Measurements from ENCODE around the gene MVK.

MVK gene

DNA sequence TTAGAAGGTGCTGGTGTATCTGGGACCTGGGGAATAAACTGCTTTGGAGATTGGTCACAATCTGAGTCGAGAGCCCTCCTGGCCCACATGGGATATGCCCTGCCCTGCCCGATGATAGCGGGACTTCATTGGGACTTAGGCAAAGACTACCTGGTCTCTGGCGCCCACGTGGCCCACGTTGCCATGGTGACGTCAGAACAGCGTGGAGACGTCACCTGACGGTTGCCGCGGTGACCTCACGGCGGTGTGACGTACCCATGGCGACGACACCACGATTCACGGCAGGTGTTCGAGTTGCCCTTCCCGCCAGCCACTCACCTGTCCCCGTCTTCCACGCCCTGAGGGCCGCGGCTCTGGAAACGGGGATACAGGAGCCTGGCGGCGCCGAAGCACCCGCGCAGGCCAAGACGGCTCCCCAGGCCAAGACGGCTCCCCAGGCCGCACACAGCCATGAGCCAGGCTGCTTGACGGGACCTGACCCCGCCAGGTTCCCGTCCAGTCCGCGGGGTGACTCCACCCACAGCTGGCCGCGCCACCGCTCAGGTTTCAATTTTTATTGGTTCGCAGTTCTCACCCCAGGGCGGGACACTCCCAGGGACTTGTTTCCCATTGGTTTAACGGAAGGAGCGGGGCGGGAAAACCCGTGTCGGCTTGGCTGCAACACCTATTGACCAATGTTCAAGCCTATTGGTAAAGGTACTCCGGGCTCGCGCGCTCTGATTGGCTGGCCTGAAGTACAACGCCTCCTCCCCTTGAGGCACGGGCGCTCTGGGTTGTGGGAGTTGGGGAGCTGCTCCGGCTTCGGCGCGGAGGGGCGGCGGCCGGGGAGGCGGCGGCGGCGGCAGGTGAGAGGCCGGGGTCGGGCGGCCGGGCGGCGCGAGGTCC, at the start of gene MVK, which contains the start of gene MMAB:
Gene MVK, plus strand, starts transcription at position 766 of the 885 bp plus-strand sequence. CDS start 1,029 bp downstream, outside the sequence.
Gene MMAB, minus strand, starts transcription at position 476 of the 885 bp plus-strand sequence. Its CDS starts 24 bp downstream, at position 452.
- no peaks in the 10 kb centered on the region for H3K9me3 ChIP-seq (ENCODE audit: insufficient read depth, low read depth, low read length)
- H3K4me3 ChIP-seq (ENCODE audit: low read length, poor library complexity, severe bottlenecking), result peak within 1 kb of the TSS; percentile 79
- peak within 1 kb of the TSS; percentile 88 for H3K4me2 ChIP-seq (ENCODE audit: low read depth, low read length, poor library complexity, severe bottlenecking)
- no peaks in the 10 kb centered on the region for H3F3A ChIP-seq (ENCODE audit: low read depth)
- no peaks in the 10 kb centered on the region for H3K9me2 ChIP-seq (replicated peaks; ENCODE audit: low read depth, low read length)
- H3K4me1 ChIP-seq (ENCODE audit: insufficient read depth, low read length, poor library complexity, severe bottlenecking), result peaks cover 42% of the 10 kb centered on the region
- peaks cover 16% of the 10 kb centered on the region; the same call in 1 of the 2 replicates for H3K36me3 ChIP-seq (ENCODE audit: insufficient read depth, low read length)
- TF ChIP-seq, protein P1, sequence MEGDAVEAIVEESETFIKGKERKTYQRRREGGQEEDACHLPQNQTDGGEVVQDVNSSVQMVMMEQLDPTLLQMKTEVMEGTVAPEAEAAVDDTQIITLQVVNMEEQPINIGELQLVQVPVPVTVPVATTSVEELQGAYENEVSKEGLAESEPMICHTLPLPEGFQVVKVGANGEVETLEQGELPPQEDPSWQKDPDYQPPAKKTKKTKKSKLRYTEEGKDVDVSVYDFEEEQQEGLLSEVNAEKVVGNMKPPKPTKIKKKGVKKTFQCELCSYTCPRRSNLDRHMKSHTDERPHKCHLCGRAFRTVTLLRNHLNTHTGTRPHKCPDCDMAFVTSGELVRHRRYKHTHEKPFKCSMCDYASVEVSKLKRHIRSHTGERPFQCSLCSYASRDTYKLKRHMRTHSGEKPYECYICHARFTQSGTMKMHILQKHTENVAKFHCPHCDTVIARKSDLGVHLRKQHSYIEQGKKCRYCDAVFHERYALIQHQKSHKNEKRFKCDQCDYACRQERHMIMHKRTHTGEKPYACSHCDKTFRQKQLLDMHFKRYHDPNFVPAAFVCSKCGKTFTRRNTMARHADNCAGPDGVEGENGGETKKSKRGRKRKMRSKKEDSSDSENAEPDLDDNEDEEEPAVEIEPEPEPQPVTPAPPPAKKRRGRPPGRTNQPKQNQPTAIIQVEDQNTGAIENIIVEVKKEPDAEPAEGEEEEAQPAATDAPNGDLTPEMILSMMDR (conservative IDR thresholded peaks at IDR 0.05; ENCODE audit: low read length), result no peak
- TF ChIP-seq EZH2phosphoT487 (IDR thresholded peaks at IDR 0.05; ENCODE audit: borderline replicate concordance), result no peak
- H3K79me2 ChIP-seq (ENCODE audit: insufficient read depth, low read length), result peaks cover 50% of the 10 kb centered on the region
- H3K27me3 ChIP-seq (ENCODE audit: insufficient read depth, low read length, poor library complexity, severe bottlenecking), result no peaks in the 10 kb centered on the region
- H2AFZ ChIP-seq (ENCODE audit: low read length), result peak within 1 kb of the TSS; percentile 68
- H3K9ac ChIP-seq (ENCODE audit: low read depth, low read length, poor library complexity, severe bottlenecking), result peak within 1 kb of the TSS; percentile 83
- no peaks in the 10 kb centered on the region for H4K20me1 ChIP-seq (ENCODE audit: insufficient read depth, low read length, poor library complexity, severe bottlenecking)

DNA sequence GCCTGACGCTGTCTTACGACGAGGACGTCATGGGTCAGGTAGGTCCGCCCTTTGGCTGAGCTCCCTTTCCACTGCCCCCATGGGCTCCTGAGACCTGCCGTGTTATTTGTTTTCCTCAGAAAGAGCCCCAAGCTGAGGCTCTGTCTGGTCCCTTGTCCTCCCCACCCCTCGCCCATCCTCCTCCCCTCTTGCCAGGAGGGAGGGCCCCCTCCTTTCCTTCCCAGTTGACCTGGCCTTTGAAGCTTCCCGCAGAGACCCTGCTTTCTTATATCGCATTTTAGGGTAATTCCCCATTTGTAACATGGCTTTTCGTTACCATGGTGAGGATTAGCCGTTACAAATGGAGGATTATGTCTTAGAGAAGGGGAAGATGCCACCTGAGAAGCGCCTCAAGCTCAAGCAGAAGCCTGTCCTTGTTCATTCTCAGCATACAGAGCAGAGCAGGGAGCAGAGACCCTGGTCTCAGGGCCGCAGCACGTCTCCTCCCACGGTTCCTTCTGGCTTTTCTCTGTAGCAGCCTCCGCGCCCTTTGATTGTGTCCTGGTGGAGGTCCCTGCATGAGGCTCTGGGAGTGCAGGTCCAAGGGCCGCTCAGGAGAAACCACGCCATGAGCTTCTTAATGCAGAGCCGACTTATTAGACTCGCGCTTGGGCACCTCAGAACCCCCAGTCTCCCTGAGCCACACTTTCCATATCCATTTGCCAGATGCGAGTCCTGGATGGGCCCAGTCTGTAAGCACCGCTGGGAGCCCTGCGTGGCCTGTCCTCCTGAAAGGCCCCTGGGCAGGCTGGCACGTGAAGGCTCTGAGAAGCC, 48.9 kb upstream of the MVK start:
- Histone ChIP-seq H3K9me3 (ENCODE audit: insufficient read depth, low read depth, low read length) (no peaks in the 10 kb centered on the region), H3K79me2 (ENCODE audit: insufficient read depth, low read length) (no peaks in the 10 kb centered on the region), H3K9ac (ENCODE audit: low read depth, low read length, poor library complexity, severe bottlenecking) (no peak overlapping the region), H3K4me2 (ENCODE audit: low read depth, low read length, poor library complexity, severe bottlenecking) (no peak overlapping the region), H3K9me2 (replicated peaks; ENCODE audit: low read depth, low read length) (no peaks in the 10 kb centered on the region), H3K36me3 (ENCODE audit: insufficient read depth, low read length) (peaks cover 8% of the 10 kb centered on the region; the same call in 1 of the 2 replicates), H3K4me1 (ENCODE audit: insufficient read depth, low read length, poor library complexity, severe bottlenecking) (no peaks in the 10 kb centered on the region), H3F3A (ENCODE audit: low read depth) (no peaks in the 10 kb centered on the region), H3K27me3 (ENCODE audit: insufficient read depth, low read length, poor library complexity, severe bottlenecking) (no peaks in the 10 kb centered on the region), H4K20me1 (ENCODE audit: insufficient read depth, low read length, poor library complexity, severe bottlenecking) (no peaks in the 10 kb centered on the region), H3K4me3 (ENCODE audit: low read length, poor library complexity, severe bottlenecking) (no peak overlapping the region), H2AFZ (ENCODE audit: low read length) (no peak overlapping the region)
- no peak for TF ChIP-seq EZH2phosphoT487 (IDR thresholded peaks at IDR 0.05; ENCODE audit: borderline replicate concordance)
- TF ChIP-seq, protein P1 (conservative IDR thresholded peaks at IDR 0.05; ENCODE audit: low read length), result no peak

DNA sequence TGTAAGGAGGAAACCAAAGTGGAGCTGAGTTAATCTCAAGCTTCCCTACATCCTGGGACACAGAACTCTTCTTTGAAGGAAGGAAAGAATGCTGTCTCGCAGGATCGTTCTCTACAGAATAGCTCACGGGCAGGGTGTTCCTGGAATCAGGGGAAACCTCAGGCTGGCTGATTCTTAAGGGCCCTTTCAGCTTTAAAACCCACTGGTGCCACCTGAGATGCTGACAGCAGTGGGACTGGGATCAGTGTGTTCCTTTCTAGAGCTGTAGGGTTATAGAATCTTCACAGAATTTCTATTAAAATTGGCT, 48.4 kb upstream of the MVK start:
- Histone ChIP-seq H3F3A (ENCODE audit: low read depth) (no peaks in the 10 kb centered on the region), H3K4me1 (ENCODE audit: insufficient read depth, low read length, poor library complexity, severe bottlenecking) (no peaks in the 10 kb centered on the region), H3K27me3 (ENCODE audit: insufficient read depth, low read length, poor library complexity, severe bottlenecking) (no peaks in the 10 kb centered on the region), H3K36me3 (ENCODE audit: insufficient read depth, low read length) (peaks cover 8% of the 10 kb centered on the region; the same call in 1 of the 2 replicates), H2AFZ (ENCODE audit: low read length) (no peak overlapping the region), H3K9me3 (ENCODE audit: insufficient read depth, low read depth, low read length) (no peaks in the 10 kb centered on the region), H3K4me3 (ENCODE audit: low read length, poor library complexity, severe bottlenecking) (no peak overlapping the region), H3K79me2 (ENCODE audit: insufficient read depth, low read length) (no peaks in the 10 kb centered on the region), H3K9ac (ENCODE audit: low read depth, low read length, poor library complexity, severe bottlenecking) (no peak overlapping the region), H3K4me2 (ENCODE audit: low read depth, low read length, poor library complexity, severe bottlenecking) (no peak overlapping the region), H4K20me1 (ENCODE audit: insufficient read depth, low read length, poor library complexity, severe bottlenecking) (no peaks in the 10 kb centered on the region), H3K9me2 (replicated peaks; ENCODE audit: low read depth, low read length) (no peaks in the 10 kb centered on the region)
- no peak for TF ChIP-seq EZH2phosphoT487 (IDR thresholded peaks at IDR 0.05; ENCODE audit: borderline replicate concordance)
- TF ChIP-seq, protein P1 (conservative IDR thresholded peaks at IDR 0.05; ENCODE audit: low read length), result no peak
